Mesodermal cell (in vitro differentiated cells): ENCODE results near the gene IL1RAPL2.
"Not testable (repeated sequence)": the region's sequence is repeated elsewhere in the genome, so short reads cannot be mapped to it uniquely, and the experiment has no call there.

Experiments
- H3K27ac ChIP-seq: 2 replicates; pipeline ENCODE4 v1.7.0; 2013; ENCODE audit warnings: mild to moderate bottlenecking, low read depth, low read length, moderate library complexity; ENCODE audit not compliant: severe bottlenecking
- H3K36me3 ChIP-seq: 2 replicates; pipeline ENCODE4 v1.7.1; 2013; ENCODE audit warnings: mild to moderate bottlenecking, low read length, moderate library complexity; ENCODE audit not compliant: control insufficient read depth, insufficient read depth
- H3K4me1 ChIP-seq: one replicate; pipeline ENCODE4 v1.7.1; 2013; ENCODE audit warnings: mild to moderate bottlenecking, low read length; ENCODE audit not compliant: insufficient read depth, control insufficient read depth, poor library complexity, severe bottlenecking
- H3K4me3 ChIP-seq: 2 replicates; pipeline ENCODE4 v1.7.0; 2013; ENCODE audit warnings: low read length, control low read depth, mild to moderate bottlenecking; ENCODE audit not compliant: insufficient read depth, poor library complexity, severe bottlenecking; ENCODE audit errors: extremely low read depth
- H3K9me3 ChIP-seq: 2 replicates; pipeline ENCODE4 v1.7.1; 2013; ENCODE audit warnings: mild to moderate bottlenecking, low read length, moderate library complexity; ENCODE audit not compliant: control insufficient read depth
- WGBS, 2 experiments: methylation state at CpG; one replicate each; pipeline ENCODE4 v1.1.5; 2013; ENCODE audit warnings: missing lambda C conversion rate in 2 of 2; ENCODE audit not compliant: insufficient coverage in 2 of 2; 5-methylcytosine and 5-hydroxymethylcytosine counted together

The IL1RAPL2 gene

GRCh38 chrX:105684288-105684687 is 1118.3 kb downstream of the IL1RAPL2 start:
- not testable (repeated sequence) for H3K9me3 ChIP-seq, H3K27ac ChIP-seq, H3K36me3 ChIP-seq, H3K4me3 ChIP-seq, H3K4me1 ChIP-seq
- 82% methylated on average over 4 of the region's 7 CpGs; no CpG with 5 or more reads in 1 of the 2 experiments for WGBS, 2 experiments

GRCh38 chrX:105694839-105695238 is 1128.8 kb downstream of the IL1RAPL2 start:
- Histone ChIP-seq H3K27ac (no peak overlapping the region), H3K4me1 (no peaks in the 10 kb centered on the region), H3K36me3 (no peaks in the 10 kb centered on the region), H3K9me3 (no peaks in the 10 kb centered on the region), H3K4me3 (no peak overlapping the region)
- no CpG with 5 or more reads among the region's 1 CpG for WGBS, 2 experiments

- Histone ChIP-seq H3K9me3 (no peaks in the 10 kb centered on the region), H3K4me3 (no peak overlapping the region), H3K27ac (no peak overlapping the region), H3K36me3 (no peaks in the 10 kb centered on the region), H3K4me1 (no peaks in the 10 kb centered on the region)
- no CpG with 5 or more reads among the region's 1 CpG for WGBS, 2 experiments
Observed at GRCh38 chrX:105695451-105695850, 1129.5 kb downstream of the IL1RAPL2 start.

- Histone ChIP-seq H3K27ac (no peak overlapping the region), H3K9me3 (no peaks in the 10 kb centered on the region), H3K4me3 (no peak overlapping the region), H3K36me3 (no peaks in the 10 kb centered on the region), H3K4me1 (no peaks in the 10 kb centered on the region)
- WGBS, 2 experiments: no CpG with 5 or more reads among the region's 2 CpGs
Observed at GRCh38 chrX:105696870-105697269, 1130.9 kb downstream of the IL1RAPL2 start.

GRCh38 chrX:105697984-105698781 is 1132.2 kb downstream of the IL1RAPL2 start:
- Histone ChIP-seq H3K36me3 (no peaks in the 10 kb centered on the region), H3K4me1 (no peaks in the 10 kb centered on the region), H3K9me3 (no peaks in the 10 kb centered on the region), H3K4me3 (no peak overlapping the region), H3K27ac (no peak overlapping the region)
- WGBS, 2 experiments: no CpG with 5 or more reads among the region's 2 CpGs

- no peaks in the 10 kb centered on the region for H3K36me3 ChIP-seq
- no peaks in the 10 kb centered on the region for H3K9me3 ChIP-seq
- no peak overlapping the region for H3K27ac ChIP-seq
- whole genome bisulfite sequencing, 2 experiments: no CpG with 5 or more reads among the region's 1 CpG
- no peaks in the 10 kb centered on the region for H3K4me1 ChIP-seq
- no peak overlapping the region for H3K4me3 ChIP-seq
Observed at GRCh38 chrX:105700331-105700730, 1134.3 kb downstream of the IL1RAPL2 start.

GRCh38 chrX:105701310-105702052 is 1135.5 kb downstream of the IL1RAPL2 start:
- H3K4me1 ChIP-seq: no peaks in the 10 kb centered on the region

GRCh38 chrX:105703876-105704275 is 1137.9 kb downstream of the IL1RAPL2 start:
- H3K4me3 ChIP-seq: no peak overlapping the region
- H3K4me1 ChIP-seq: no peaks in the 10 kb centered on the region
- no CpG with 5 or more reads among the region's 2 CpGs for WGBS, 2 experiments
- H3K9me3 ChIP-seq: no peaks in the 10 kb centered on the region
- H3K36me3 ChIP-seq: no peaks in the 10 kb centered on the region
- no peak overlapping the region for H3K27ac ChIP-seq

More at GRCh38 chrX:105701310-105702052, 1135.5 kb downstream of the IL1RAPL2 start:
- no peak overlapping the region for H3K4me3 ChIP-seq
- H3K36me3 ChIP-seq: no peaks in the 10 kb centered on the region
- H3K9me3 ChIP-seq: no peaks in the 10 kb centered on the region
- WGBS, 2 experiments: no CpG with 5 or more reads among the region's 3 CpGs
- no peak overlapping the region for H3K27ac ChIP-seq

- Histone ChIP-seq H3K27ac (no peak overlapping the region), H3K4me3 (no peak overlapping the region), H3K4me1 (no peaks in the 10 kb centered on the region), H3K9me3 (no peaks in the 10 kb centered on the region), H3K36me3 (no peaks in the 10 kb centered on the region)
- WGBS, 2 experiments: no CpG with 5 or more reads among the region's 1 CpG
Observed at GRCh38 chrX:105706041-105706440, 1140.0 kb downstream of the IL1RAPL2 start.

- no peaks in the 10 kb centered on the region for H3K36me3 ChIP-seq
- no peak overlapping the region for H3K27ac ChIP-seq
- no peak overlapping the region for H3K4me3 ChIP-seq
- H3K9me3 ChIP-seq: no peaks in the 10 kb centered on the region
- no peaks in the 10 kb centered on the region for H3K4me1 ChIP-seq
Observed at GRCh38 chrX:105711805-105712204, 1145.8 kb downstream of the IL1RAPL2 start.

GRCh38 chrX:105715746-105716145 is 1149.7 kb downstream of the IL1RAPL2 start:
- Histone ChIP-seq H3K9me3 (no peaks in the 10 kb centered on the region), H3K4me1 (no peaks in the 10 kb centered on the region), H3K36me3 (no peaks in the 10 kb centered on the region), H3K4me3 (no peak overlapping the region), H3K27ac (no peak overlapping the region)
